ENCODE data around the gene NEK9.

- TF ChIP-seq EZH2phosphoT487 (IDR thresholded peaks at IDR 0.05; ENCODE audit: insufficient read depth, low read depth) (no peak), EZH2 (IDR thresholded peaks at IDR 0.05; ENCODE audit: insufficient read depth, poor library complexity, severe bottlenecking) (no peak)
Measured at GRCh38 chr14:75049731-75050201, 77.1 kb downstream of the NEK9 start.

Data from GM23248 (cell line).